ENCODE data around the gene KDM4C. TPM values are rescaled to one million over a fixed set of nuclear protein-coding genes. Genes with fewer than 3 reads are reported as not detected.

The KDM4C gene
- total RNA-seq, 5 donors from 2014 or later (not counting 1 experiment from before 2014, with no cell fraction given), result 66.4 to 107 (median 76.0) TPM

DNA sequence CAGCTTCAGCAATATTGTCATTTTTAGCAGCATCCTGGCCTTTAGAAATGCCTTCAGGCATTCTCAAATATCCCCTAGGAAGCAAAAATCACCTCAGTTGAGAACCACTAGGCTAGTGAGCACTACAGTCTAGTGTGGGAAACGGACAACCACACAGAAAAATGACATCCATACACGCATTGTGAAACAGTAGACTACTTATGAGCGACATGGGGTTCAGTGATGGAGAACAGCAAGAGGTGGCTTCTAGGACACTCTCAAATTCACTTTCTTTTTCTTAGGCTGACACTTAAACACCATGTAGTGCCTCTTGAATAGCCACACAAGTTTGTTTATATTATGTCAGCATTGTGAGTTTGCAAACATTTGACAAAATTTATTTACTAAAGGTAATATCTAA, 203.0 kb downstream of the KDM4C start:
- no peaks in the 10 kb centered on the region for H3K4me1 ChIP-seq (ENCODE audit: control insufficient read depth in 1 of 2, extremely low read depth in 1 of 2, insufficient read depth in 2 of 2, low read length in 2 of 2)
- H3K27ac ChIP-seq (ENCODE audit: low read length), result no peak overlapping the region
- peaks cover 0 to 12% of the 10 kb centered on the region in 2 donors for H3K36me3 ChIP-seq (ENCODE audit: control insufficient read depth in 2 of 2, extremely low read depth in 1 of 2, insufficient read depth in 1 of 2, low read length in 1 of 2)
- no peaks in the 10 kb centered on the region for H3K27me3 ChIP-seq (replicated peaks in 1 of 2; ENCODE audit: control insufficient read depth in 2 of 2, extremely low read depth in 1 of 2, insufficient read depth in 2 of 2, low read length in 1 of 2)
- Mint-ChIP-seq H3K9me3 (no peaks in the 10 kb centered on the region), H3K36me3 (peaks cover 41% of the 10 kb centered on the region), H3K4me3 (no peak overlapping the region), H3K4me1 (peaks cover 0 to 25% (median 14%) of the 10 kb centered on the region in 3 donors), H3K27me3 (no peaks in the 10 kb centered on the region), H3K27ac (no peak overlapping the region)
- DNase-seq, result no peak
- H3K9me3 ChIP-seq, result no peaks in the 10 kb centered on the region
- POLR2A ChIA-PET, result no interaction called here
- no CpG with 5 or more reads among the region's 3 CpGs for WGBS (ENCODE audit: insufficient coverage)
- CTCF ChIA-PET, result no interaction called here
- no peak overlapping the region for H3K4me3 ChIP-seq (ENCODE audit: control insufficient read depth in 1 of 2, extremely low read depth in 1 of 2, low read length in 1 of 2)
- ATAC-seq (replicated peaks in 1 of 4), result no peak

GRCh38 chr9:6961845-6962522, 204.2 kb downstream of the KDM4C start:
- Histone ChIP-seq H3K27ac (ENCODE audit: low read length) (no peak overlapping the region), H3K36me3 (ENCODE audit: control insufficient read depth in 2 of 2, extremely low read depth in 1 of 2, insufficient read depth in 1 of 2, low read length in 1 of 2) (peaks cover 0 to 12% of the 10 kb centered on the region in 2 donors), H3K4me3 (ENCODE audit: control insufficient read depth in 1 of 2, extremely low read depth in 1 of 2, low read length in 1 of 2) (no peak overlapping the region), H3K4me1 (ENCODE audit: control insufficient read depth in 1 of 2, extremely low read depth in 1 of 2, insufficient read depth in 2 of 2, low read length in 2 of 2) (no peaks in the 10 kb centered on the region), H3K9me3 (no peaks in the 10 kb centered on the region), H3K27me3 (replicated peaks in 1 of 2; ENCODE audit: control insufficient read depth in 2 of 2, extremely low read depth in 1 of 2, insufficient read depth in 2 of 2, low read length in 1 of 2) (no peaks in the 10 kb centered on the region)
- Mint-ChIP-seq H3K9me3 (no peaks in the 10 kb centered on the region), H3K4me1 (peaks cover 8 to 27% (median 18%) of the 10 kb centered on the region in 3 donors), H3K27me3 (no peaks in the 10 kb centered on the region), H3K4me3 (no peak overlapping the region), H3K36me3 (peaks cover 43% of the 10 kb centered on the region), H3K27ac (no peak overlapping the region)
- ChIA-PET CTCF (interaction anchor here in 1 of 2 donors (0.7 kb wide), 1 partner anchor 24 kb away, joined by 3 read pairs; no protein-coding TSS in a partner anchor), POLR2A (no interaction called here)
- WGBS (ENCODE audit: insufficient coverage), result 96% methylated on average over 3 of the region's 5 CpGs
- no peak for DNase-seq
- no peak for ATAC-seq (replicated peaks in 1 of 4)

- H3K4me3 ChIP-seq (ENCODE audit: control insufficient read depth in 1 of 2, extremely low read depth in 1 of 2, low read length in 1 of 2), result no peak overlapping the region
- WGBS (ENCODE audit: insufficient coverage), result 100% methylated on average over 1 of the region's 1 CpG
- H3K27ac ChIP-seq (ENCODE audit: low read length), result no peak overlapping the region
- no peak for ATAC-seq (replicated peaks in 1 of 4)
- Mint-ChIP-seq H3K27me3 (no peaks in the 10 kb centered on the region), H3K9me3 (no peaks in the 10 kb centered on the region), H3K4me3 (no peak overlapping the region), H3K4me1 (peaks cover 26 to 41% (median 29%) of the 10 kb centered on the region in 3 donors), H3K36me3 (peaks cover 28% of the 10 kb centered on the region), H3K27ac (no peak overlapping the region)
- H3K27me3 ChIP-seq (replicated peaks in 1 of 2; ENCODE audit: control insufficient read depth in 2 of 2, extremely low read depth in 1 of 2, insufficient read depth in 2 of 2, low read length in 1 of 2), result no peaks in the 10 kb centered on the region
- H3K36me3 ChIP-seq (ENCODE audit: control insufficient read depth in 2 of 2, extremely low read depth in 1 of 2, insufficient read depth in 1 of 2, low read length in 1 of 2), result peaks cover 0 to 4% of the 10 kb centered on the region in 2 donors
- H3K4me1 ChIP-seq (ENCODE audit: control insufficient read depth in 1 of 2, extremely low read depth in 1 of 2, insufficient read depth in 2 of 2, low read length in 2 of 2), result peaks cover 0 to 2% of the 10 kb centered on the region in 2 experiments
- POLR2A ChIA-PET, result no interaction called here
- CTCF ChIA-PET, result no interaction called here
- no peaks in the 10 kb centered on the region for H3K9me3 ChIP-seq
- no peak for DNase-seq
Measured at GRCh38 chr9:6965566-6965965, 207.8 kb downstream of the KDM4C start.

GRCh38 chr9:6968271-6968670, 210.5 kb downstream of the KDM4C start:
- Histone ChIP-seq H3K27me3 (replicated peaks in 1 of 2; ENCODE audit: control insufficient read depth in 2 of 2, extremely low read depth in 1 of 2, insufficient read depth in 2 of 2, low read length in 1 of 2) (no peaks in the 10 kb centered on the region), H3K36me3 (ENCODE audit: control insufficient read depth in 2 of 2, extremely low read depth in 1 of 2, insufficient read depth in 1 of 2, low read length in 1 of 2) (no peaks in the 10 kb centered on the region), H3K4me3 (ENCODE audit: control insufficient read depth in 1 of 2, extremely low read depth in 1 of 2, low read length in 1 of 2) (no peak overlapping the region), H3K4me1 (ENCODE audit: control insufficient read depth in 1 of 2, extremely low read depth in 1 of 2, insufficient read depth in 2 of 2, low read length in 2 of 2) (peaks cover 0 to 2% of the 10 kb centered on the region in 2 experiments), H3K9me3 (no peaks in the 10 kb centered on the region), H3K27ac (ENCODE audit: low read length) (no peak overlapping the region)
- Mint-ChIP-seq H3K27me3 (no peaks in the 10 kb centered on the region), H3K9me3 (no peaks in the 10 kb centered on the region), H3K4me1 (peaks cover 31 to 49% (median 35%) of the 10 kb centered on the region in 3 donors), H3K36me3 (peaks cover 17% of the 10 kb centered on the region), H3K27ac (no peak overlapping the region), H3K4me3 (no peak overlapping the region)
- WGBS (ENCODE audit: insufficient coverage), result no CpG with 5 or more reads among the region's 3 CpGs
- CTCF ChIA-PET, result no interaction called here
- POLR2A ChIA-PET, result no interaction called here
- no peak for ATAC-seq (replicated peaks in 1 of 4)
- DNase-seq, result no peak

GRCh38 chr9:6969805-6970204, 212.0 kb downstream of the KDM4C start:
- H3K4me1 Mint-ChIP-seq, result peaks cover 36 to 49% (median 43%) of the 10 kb centered on the region in 3 donors
- no peak overlapping the region for H3K4me3 Mint-ChIP-seq
- no peaks in the 10 kb centered on the region for H3K27me3 ChIP-seq (replicated peaks in 1 of 2; ENCODE audit: control insufficient read depth in 2 of 2, extremely low read depth in 1 of 2, insufficient read depth in 2 of 2, low read length in 1 of 2)
- H3K9me3 Mint-ChIP-seq, result no peaks in the 10 kb centered on the region
- no peak overlapping the region for H3K27ac ChIP-seq (ENCODE audit: low read length)
- no peaks in the 10 kb centered on the region for H3K9me3 ChIP-seq
- no peaks in the 10 kb centered on the region for H3K27me3 Mint-ChIP-seq
- H3K36me3 Mint-ChIP-seq, result peaks cover 21% of the 10 kb centered on the region
- peaks cover 0 to 4% of the 10 kb centered on the region in 2 donors for H3K36me3 ChIP-seq (ENCODE audit: control insufficient read depth in 2 of 2, extremely low read depth in 1 of 2, insufficient read depth in 1 of 2, low read length in 1 of 2)
- ATAC-seq (replicated peaks in 1 of 4) (no peak), DNase-seq (no peak)
- ChIA-PET CTCF (interaction anchor here in 1 of 2 donors (0.6 kb wide), 1 partner anchor 1379 kb away, joined by 3 read pairs; no protein-coding TSS in a partner anchor), POLR2A (no interaction called here)
- H3K4me1 ChIP-seq (ENCODE audit: control insufficient read depth in 1 of 2, extremely low read depth in 1 of 2, insufficient read depth in 2 of 2, low read length in 2 of 2), result peaks cover 0 to 2% of the 10 kb centered on the region in 2 experiments
- no peak overlapping the region for H3K27ac Mint-ChIP-seq
- WGBS (ENCODE audit: insufficient coverage), result no CpG with 5 or more reads among the region's 3 CpGs
- H3K4me3 ChIP-seq (ENCODE audit: control insufficient read depth in 1 of 2, extremely low read depth in 1 of 2, low read length in 1 of 2), result no peak overlapping the region

DNA sequence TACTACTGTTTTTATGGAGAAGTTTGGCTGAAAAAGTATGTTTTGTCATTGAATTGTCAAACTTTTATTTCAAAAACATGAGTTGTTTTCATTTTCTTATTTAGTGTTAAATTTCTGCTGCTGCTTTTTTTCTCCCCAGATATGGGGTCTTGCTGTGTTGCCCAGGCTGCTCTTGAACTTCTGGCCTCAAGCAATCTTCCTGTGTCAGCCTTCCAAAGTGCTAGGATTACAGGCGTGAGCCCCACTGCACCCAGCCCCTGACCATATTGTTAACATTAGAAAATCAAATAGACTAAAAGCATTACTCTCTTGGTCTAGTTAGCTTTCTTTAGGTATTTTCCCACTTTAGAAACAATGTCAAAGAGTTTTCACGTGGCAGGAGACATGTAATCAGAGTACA, 215.3 kb downstream of the KDM4C start:
- Histone ChIP-seq H3K4me3 (ENCODE audit: control insufficient read depth in 1 of 2, extremely low read depth in 1 of 2, low read length in 1 of 2) (no peak overlapping the region), H3K9me3 (no peaks in the 10 kb centered on the region), H3K4me1 (ENCODE audit: control insufficient read depth in 1 of 2, extremely low read depth in 1 of 2, insufficient read depth in 2 of 2, low read length in 2 of 2) (no peaks in the 10 kb centered on the region), H3K27ac (ENCODE audit: low read length) (no peak overlapping the region), H3K36me3 (ENCODE audit: control insufficient read depth in 2 of 2, extremely low read depth in 1 of 2, insufficient read depth in 1 of 2, low read length in 1 of 2) (peaks cover 0 to 4% of the 10 kb centered on the region in 2 donors), H3K27me3 (replicated peaks in 1 of 2; ENCODE audit: control insufficient read depth in 2 of 2, extremely low read depth in 1 of 2, insufficient read depth in 2 of 2, low read length in 1 of 2) (no peaks in the 10 kb centered on the region)
- POLR2A ChIA-PET, result interaction anchor here in 1 of 2 donors (0.7 kb wide), 1 partner anchor 872 kb away, joined by 3 read pairs; no protein-coding TSS in a partner anchor
- DNase-seq, result no peak
- Mint-ChIP-seq H3K4me1 (peaks cover 30 to 37% (median 31%) of the 10 kb centered on the region in 3 donors), H3K4me3 (no peak overlapping the region), H3K27me3 (no peaks in the 10 kb centered on the region), H3K36me3 (peaks cover 24% of the 10 kb centered on the region), H3K9me3 (no peaks in the 10 kb centered on the region), H3K27ac (no peak overlapping the region)
- ATAC-seq (replicated peaks in 1 of 4), result no peak
- CTCF ChIA-PET, result interaction anchor here in 1 of 2 donors (0.7 kb wide), 1 partner anchor 1417 kb away, joined by 4 read pairs; no protein-coding TSS in a partner anchor
- no CpG with 5 or more reads among the region's 2 CpGs for WGBS (ENCODE audit: insufficient coverage)

Measured in T-cell (primary cell).